RWPE2 (cell line): Measurements from ENCODE around the gene ERO1A.
A peak's percentile ranks its signal among the peaks of the same experiment; 100 is the strongest.
"Not testable (repeated sequence)": the region's sequence is repeated elsewhere in the genome, so short reads cannot be mapped to it uniquely, and the experiment has no call there.

ENCODE experiments used
- ATAC-seq: fragments of 200-7000 bp; cut with Tn5 transposase; 3 replicates; pipeline ENCODE4 v1.9.1; 2021; ENCODE audit warnings: low read depth
- DNase-seq: peaks from one replicate; pipeline ENCODE4 v3.0.0-alpha.2; 2020; ENCODE audit warnings: low spot score
- H3K27ac ChIP-seq: fragments of 450-650 bp; 2 replicates; pipeline ENCODE4 v1.5.1; 2017; ENCODE audit warnings: mild to moderate bottlenecking; ENCODE audit not compliant: poor library complexity, severe bottlenecking
- H3K27me3 ChIP-seq: fragments of 250-450 bp; sonication (Bioruptor Pico); 2 replicates; pipeline ENCODE4 v1.5.1; 2021; ENCODE audit warnings: mild to moderate bottlenecking, moderate library complexity; ENCODE audit not compliant: insufficient read depth, poor library complexity, severe bottlenecking
- H3K36me3 ChIP-seq: fragments of 250-450 bp; sonication (Bioruptor Pico); 2 replicates; pipeline ENCODE4 v1.5.1; 2020; ENCODE audit warnings: low read depth, mild to moderate bottlenecking, moderate library complexity
- H3K4me1 ChIP-seq: fragments of 250-450 bp; sonication (Bioruptor Pico); 2 replicates; pipeline ENCODE4 v1.5.1; 2021; ENCODE audit warnings: mild to moderate bottlenecking, moderate library complexity; ENCODE audit not compliant: insufficient read depth, poor library complexity, severe bottlenecking
- H3K4me3 ChIP-seq: fragments of 250-450 bp; sonication (Bioruptor Pico); 2 replicates; pipeline ENCODE4 v1.5.1; 2021; ENCODE audit warnings: mild to moderate bottlenecking, moderate library complexity; ENCODE audit not compliant: severe bottlenecking
- H3K9me3 ChIP-seq: fragments of 250-450 bp; sonication (Bioruptor Pico); 2 replicates; pipeline ENCODE4 v1.5.1; 2021; ENCODE audit warnings: mild to moderate bottlenecking, moderate library complexity; ENCODE audit not compliant: severe bottlenecking
- TF ChIP-seq, protein P1 (sequence below): fragments of 450-650 bp; IDR thresholded peaks from one replicate; pipeline ENCODE4 v1.5.1; 2017; ENCODE audit warnings: mild to moderate bottlenecking, moderate library complexity; ENCODE audit not compliant: poor library complexity, severe bottlenecking

ERO1A gene

DNA sequence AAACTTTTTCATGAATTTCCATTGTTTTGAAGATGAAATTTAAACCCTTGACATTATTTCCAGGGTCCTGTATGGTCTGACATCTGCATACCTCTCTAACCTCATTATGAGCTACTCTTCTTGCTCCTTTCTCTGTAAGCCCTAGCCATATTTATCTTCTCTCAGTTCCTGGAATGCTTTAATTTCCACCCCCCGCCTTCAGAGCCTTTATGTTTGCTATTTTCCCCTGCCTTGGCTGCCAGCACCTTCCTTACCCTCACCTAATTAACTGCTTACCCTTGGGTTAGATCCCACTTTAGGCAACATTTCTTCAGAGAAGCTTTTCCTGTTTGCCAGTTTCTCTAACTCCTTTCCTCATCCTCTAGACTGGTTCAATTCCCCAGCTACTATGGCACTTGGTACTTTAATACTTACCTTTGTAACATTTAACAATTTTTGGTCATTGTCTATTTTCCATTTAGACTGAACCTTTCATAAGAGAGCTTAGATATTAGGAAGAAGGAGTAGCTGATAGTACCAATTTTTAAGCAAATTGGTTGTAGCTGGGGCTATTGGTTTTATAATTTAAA is 40.6 kb upstream of the ERO1A start:
- Histone ChIP-seq H3K4me1 (no peaks in the 10 kb centered on the region), H3K36me3 (peaks cover 27% of the 10 kb centered on the region), H3K9me3 (no peaks in the 10 kb centered on the region), H3K4me3 (no peak overlapping the region), H3K27ac (no peak overlapping the region), H3K27me3 (no peaks in the 10 kb centered on the region)
- ATAC-seq (no peak), DNase-seq (no peak)
- TF ChIP-seq, protein P1, sequence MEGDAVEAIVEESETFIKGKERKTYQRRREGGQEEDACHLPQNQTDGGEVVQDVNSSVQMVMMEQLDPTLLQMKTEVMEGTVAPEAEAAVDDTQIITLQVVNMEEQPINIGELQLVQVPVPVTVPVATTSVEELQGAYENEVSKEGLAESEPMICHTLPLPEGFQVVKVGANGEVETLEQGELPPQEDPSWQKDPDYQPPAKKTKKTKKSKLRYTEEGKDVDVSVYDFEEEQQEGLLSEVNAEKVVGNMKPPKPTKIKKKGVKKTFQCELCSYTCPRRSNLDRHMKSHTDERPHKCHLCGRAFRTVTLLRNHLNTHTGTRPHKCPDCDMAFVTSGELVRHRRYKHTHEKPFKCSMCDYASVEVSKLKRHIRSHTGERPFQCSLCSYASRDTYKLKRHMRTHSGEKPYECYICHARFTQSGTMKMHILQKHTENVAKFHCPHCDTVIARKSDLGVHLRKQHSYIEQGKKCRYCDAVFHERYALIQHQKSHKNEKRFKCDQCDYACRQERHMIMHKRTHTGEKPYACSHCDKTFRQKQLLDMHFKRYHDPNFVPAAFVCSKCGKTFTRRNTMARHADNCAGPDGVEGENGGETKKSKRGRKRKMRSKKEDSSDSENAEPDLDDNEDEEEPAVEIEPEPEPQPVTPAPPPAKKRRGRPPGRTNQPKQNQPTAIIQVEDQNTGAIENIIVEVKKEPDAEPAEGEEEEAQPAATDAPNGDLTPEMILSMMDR, result no peak

DNA sequence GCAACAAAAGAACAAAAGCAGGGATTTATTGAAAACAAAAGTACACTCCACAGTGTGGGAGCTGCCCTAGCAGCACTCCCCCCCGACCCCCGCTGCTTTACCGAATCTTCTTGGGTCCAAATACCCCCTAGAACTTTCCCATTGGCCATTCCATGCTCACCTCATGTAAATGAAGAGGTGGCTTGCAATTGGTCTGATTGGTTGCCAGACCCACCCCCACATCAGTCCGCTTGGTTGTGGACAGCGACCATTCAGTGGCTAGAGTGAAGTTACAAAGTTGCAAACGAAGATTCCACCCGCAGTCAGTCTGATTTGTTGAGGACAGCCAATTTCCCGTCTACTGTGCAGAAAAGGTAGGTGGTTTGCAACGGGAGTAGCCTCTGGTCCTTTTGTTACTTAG is 38.5 kb upstream of the ERO1A start:
- no peaks in the 10 kb centered on the region for H3K9me3 ChIP-seq
- no peak overlapping the region for H3K4me3 ChIP-seq
- H3K36me3 ChIP-seq, result peaks cover 30% of the 10 kb centered on the region
- peaks cover 2% of the 10 kb centered on the region for H3K4me1 ChIP-seq
- TF ChIP-seq, protein P1, result no peak
- H3K27me3 ChIP-seq, result no peaks in the 10 kb centered on the region
- ATAC-seq (no peak), DNase-seq (no peak)
- no peak overlapping the region for H3K27ac ChIP-seq

DNA sequence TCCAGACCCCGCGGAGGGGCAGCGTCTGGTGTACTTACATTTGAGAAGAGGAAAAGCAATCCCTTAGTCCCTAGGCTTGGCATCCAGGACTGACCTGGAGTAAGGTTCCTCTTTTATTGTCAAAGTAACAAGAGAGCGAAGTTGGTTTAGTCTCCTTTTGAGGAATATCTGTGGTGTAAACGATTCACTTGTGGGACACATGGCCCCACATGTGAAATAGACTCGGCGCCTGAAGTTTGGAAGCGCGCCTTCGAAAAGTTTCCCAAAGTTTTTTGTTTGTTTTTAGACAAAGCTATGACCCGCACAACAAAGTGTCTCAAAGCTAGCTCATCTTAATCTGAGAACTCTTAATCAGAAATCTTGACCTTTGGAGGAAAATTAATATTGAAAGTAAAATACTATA is 35.4 kb upstream of the ERO1A start:
- TF ChIP-seq, protein P1, result no peak
- H3K36me3 ChIP-seq, result peaks cover 47% of the 10 kb centered on the region
- H3K9me3 ChIP-seq, result no peaks in the 10 kb centered on the region
- H3K27me3 ChIP-seq, result no peaks in the 10 kb centered on the region
- DNase-seq (no peak), ATAC-seq (no peak)
- peak overlapping the region; percentile 47 for H3K27ac ChIP-seq
- peaks cover 2% of the 10 kb centered on the region for H3K4me1 ChIP-seq
- peak overlapping the region; percentile 95 for H3K4me3 ChIP-seq

DNA sequence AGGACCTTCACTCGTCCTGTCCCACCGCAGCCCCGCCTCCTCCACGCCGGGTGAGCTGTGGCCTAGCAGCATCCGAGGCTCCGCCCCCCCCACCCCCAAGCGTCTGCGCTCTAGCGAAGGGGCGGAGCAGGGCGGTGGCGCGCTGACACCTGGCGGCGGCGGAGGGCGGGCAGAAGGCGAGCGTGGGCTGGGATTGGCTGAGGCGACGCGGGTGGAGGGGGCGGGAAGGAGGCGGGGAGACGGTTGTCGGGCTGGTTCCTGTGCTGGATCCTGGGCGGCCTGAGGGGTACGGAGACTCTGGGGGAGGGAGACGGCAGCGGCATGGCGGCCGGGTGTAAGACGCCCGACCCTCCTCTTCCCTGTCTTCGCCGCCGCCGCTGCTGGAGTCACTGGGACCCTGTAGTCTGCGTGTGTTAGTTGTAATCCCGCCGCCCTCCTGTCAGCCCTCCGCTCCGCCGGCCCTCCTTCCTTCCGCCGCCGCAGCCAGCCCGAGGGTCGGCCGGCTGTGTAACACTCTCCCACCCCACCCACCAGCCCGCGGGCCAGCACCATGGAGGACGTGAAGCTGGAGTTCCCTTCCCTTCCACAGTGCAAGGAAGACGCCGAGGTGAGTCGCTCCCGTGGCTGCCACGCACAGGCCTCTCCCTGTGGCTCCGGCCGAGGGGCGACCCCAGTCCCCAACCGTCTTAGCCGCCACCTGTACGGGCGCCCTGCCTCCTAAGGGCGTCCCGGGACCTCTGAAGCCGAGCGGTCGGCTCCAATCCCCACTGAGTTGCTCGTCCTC is 34.8 kb upstream of the ERO1A start, which contains the start of gene STYX:
TSS of gene STYX (plus strand) at position 242 of the 784 bp plus-strand sequence. CDS start at position 551, 309 bp downstream.
- Histone ChIP-seq H3K27ac (peak within 1 kb of the TSS; percentile 47), H3K4me3 (peak within 1 kb of the TSS; percentile 95), H3K4me1 (peaks cover 2% of the 10 kb centered on the region), H3K9me3 (no peaks in the 10 kb centered on the region), H3K27me3 (no peaks in the 10 kb centered on the region), H3K36me3 (peaks cover 53% of the 10 kb centered on the region)
- DNase-seq (peak; percentile 100), ATAC-seq (peak; percentile 95)
- TF ChIP-seq, protein P1, result no peak

- TF ChIP-seq, protein P1, result no peak
Measured at GRCh38 chr14:52729585-52729924, 34.2 kb upstream of the ERO1A start.

GRCh38 chr14:52729035-52729434 is 33.7 kb upstream of the ERO1A start:
- not testable (repeated sequence) for H3K4me3 ChIP-seq, H3K9me3 ChIP-seq, H3K4me1 ChIP-seq, DNase-seq, ATAC-seq, H3K27me3 ChIP-seq
- peaks cover 58% of the 10 kb centered on the region for H3K36me3 ChIP-seq
- peak overlapping the region; percentile 47 for H3K27ac ChIP-seq

More at GRCh38 chr14:52729585-52729924, 34.2 kb upstream of the ERO1A start:
- peak overlapping the region; percentile 6 for H3K4me3 ChIP-seq
- no peak for ATAC-seq
- peaks cover 57% of the 10 kb centered on the region for H3K36me3 ChIP-seq
- DNase-seq, result no peak
- no peaks in the 10 kb centered on the region for H3K9me3 ChIP-seq
- no peaks in the 10 kb centered on the region for H3K27me3 ChIP-seq
- peak overlapping the region; percentile 47 for H3K27ac ChIP-seq
- H3K4me1 ChIP-seq, result peaks cover 2% of the 10 kb centered on the region

GRCh38 chr14:52727509-52727908 is 32.2 kb upstream of the ERO1A start:
- not testable (repeated sequence) for H3K4me3 ChIP-seq, ATAC-seq, DNase-seq, H3K27me3 ChIP-seq, H3K27ac ChIP-seq, H3K9me3 ChIP-seq, H3K4me1 ChIP-seq
- H3K36me3 ChIP-seq, result peaks cover 64% of the 10 kb centered on the region
